T47D (cell line): Measurements from ENCODE around the gene PRRT4.
A peak's percentile ranks its signal among the peaks of the same experiment; 100 is the strongest.

Experiments used
- DNase-seq, 2 experiments: peaks; one replicate each; pipeline versions ENCODE4 v3.0.0 to v3.0.0-alpha.2; 2011 to 2012; ENCODE audit warnings: low read depth in 1 of 2, low spot score in 1 of 2
- JUND ChIP-seq: IDR thresholded peaks from 2 replicates; pipeline ENCODE4 v1.6.1; 2012; ENCODE audit warnings: low read depth
- in situ Hi-C: cut with HindIII; loops from 2 replicates; pipeline ENCODE4 v1.10.0; 2016; ENCODE audit warnings: low sequenced_read_pairs, low pct_unique_long_range_greater_than_20kb

Gene PRRT4

DNA sequence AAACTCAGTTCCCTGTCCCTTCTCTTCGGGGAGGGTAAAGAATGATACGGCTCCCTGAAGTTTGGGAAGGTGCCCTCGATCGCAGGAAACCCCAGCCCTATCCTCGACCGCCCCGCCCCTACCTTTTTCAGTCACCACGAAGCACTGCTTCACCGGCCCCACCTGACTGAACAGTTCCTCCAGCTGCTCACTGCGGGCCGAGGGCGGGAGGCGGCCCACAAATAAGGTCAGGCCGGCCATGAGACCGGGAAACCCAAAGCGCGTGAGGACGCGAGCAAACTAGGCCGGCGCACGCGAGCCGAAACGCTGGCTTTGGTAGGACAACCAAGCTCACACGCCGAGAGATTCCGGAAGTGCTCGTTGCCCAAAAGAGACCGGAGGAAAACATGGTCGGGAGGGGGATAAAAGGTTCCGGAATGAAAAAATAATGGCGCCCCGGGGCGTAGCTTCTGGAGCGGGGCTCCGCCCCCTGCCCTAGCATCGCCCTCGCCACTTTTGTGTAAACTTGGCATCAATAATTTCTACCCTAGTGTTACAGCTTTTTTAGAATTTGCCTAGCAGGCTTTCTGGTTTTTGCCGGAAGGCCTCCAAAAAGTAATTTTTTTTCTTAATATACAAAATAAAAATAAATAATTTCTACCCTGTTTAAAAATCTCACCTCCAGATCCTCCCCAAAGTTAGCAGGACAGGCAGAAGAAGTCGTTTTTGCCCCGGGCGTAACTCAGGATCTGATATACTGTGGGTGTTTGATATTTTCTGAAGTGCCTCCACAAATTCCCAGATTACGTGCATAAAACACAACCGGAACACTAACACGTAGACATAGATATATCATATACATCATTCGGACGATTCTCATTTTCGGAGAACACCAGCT, 17.7 kb downstream of the PRRT4 start, which contains the start of gene RBM28:
RBM28 (minus strand) TSS at position 355 of the 877 bp plus-strand sequence; CDS start at position 240, 115 bp downstream.
- in situ Hi-C loops, result no loop called here
- peak; percentile 71 to 93 for DNase-seq
- TF ChIP-seq JUND, result no peak

DNA sequence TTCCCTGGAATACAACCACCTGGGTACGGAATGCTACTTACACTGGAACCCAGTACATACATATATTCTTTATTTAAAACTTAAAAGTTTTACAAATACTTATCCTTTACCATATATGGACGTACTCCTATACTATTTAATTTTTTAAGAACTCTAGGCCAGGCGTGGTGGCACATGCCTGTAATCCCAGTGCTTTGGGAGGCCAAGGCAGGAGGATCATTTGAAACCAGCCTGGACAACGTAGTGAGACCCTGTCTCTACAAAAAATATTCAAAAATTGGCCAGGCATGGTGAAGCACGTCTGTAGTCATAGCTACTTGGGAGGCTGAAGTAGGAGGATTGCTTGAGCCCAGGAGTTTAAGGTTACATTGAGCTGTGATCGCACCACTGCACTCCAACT, 19.8 kb downstream of the PRRT4 start:
- in situ Hi-C loops, result no loop called here
- no peak for TF ChIP-seq JUND
- no peak for DNase-seq

DNA sequence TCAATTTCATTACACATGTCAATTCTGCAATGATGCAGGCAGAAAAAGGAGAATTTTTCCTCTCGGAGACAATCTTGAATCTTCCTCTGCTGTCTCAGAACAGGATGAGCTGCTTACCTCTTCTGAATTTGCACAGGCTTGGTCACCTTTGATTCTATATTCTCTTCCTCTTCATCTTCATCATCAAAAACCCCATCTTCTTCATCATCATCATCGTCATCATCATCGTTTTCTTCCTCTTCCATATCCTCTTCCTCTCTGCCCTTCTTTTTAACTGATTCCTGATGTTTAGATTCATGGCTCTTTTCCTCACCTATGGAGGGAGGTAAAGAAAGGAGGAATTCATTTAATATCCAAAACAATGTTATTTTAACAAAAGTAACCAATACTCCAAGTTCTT, 25.8 kb downstream of the PRRT4 start:
- in situ Hi-C loops, result no loop called here
- DNase-seq, result no peak
- TF ChIP-seq JUND, result no peak

DNA sequence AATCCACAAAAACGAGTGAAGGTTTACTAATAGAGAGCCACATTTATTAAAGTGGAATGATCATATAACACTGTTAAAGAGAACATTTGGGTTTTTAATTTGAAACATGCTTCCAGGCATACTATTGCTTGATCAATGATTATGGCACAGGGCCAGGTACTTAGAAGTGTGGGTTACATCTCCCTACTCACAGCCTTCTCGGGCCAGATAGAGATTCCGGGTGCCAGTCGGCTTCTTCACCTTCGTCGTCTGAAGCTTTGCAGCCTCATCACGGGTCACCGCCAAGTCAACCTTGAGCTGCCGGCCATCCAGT, 37.2 kb downstream of the PRRT4 start:
- no peak for DNase-seq
- in situ Hi-C loops, result no loop called here
- TF ChIP-seq JUND, result no peak

DNA sequence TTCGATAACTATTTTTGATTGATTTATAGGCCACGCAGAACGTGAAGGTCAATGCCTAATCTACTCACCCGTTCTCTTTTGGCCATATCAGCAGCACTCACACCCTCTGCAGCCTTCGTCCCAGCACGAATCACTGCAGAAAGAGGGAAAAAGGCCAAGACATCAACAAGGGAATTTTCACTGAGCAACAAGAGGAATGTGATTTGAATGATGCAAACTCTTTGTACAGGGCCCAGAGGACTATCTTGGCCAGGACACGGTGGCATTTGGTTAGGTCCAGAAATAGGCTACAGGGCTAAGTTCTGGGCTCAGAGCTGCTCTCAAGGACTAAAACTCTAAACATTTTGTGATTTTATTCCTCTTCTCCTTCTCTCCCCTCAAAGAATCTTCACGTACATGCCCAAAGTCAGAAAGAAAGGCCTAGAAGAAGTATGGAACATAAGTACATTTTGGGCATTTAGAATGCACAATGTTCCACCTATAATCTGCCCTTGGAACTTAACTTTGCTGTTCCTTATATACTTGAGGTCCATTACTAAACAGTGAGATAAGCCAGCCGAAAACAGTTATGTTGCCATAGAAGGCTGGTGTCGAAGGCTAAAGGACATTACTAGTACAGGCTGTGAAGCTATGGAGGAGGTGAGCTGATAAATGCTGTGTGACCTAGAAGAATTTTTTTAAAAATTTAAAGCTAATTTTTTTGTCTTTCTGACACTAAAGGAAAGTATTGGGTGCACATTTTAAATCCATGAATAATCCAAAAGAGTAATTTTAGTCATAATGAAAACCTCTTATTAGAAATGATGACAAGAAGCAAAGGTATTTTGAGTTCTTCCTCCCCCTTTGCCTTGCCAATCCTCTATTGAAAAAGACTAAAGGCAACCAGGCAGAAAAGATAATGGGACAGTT, 37.8 kb downstream of the PRRT4 start:
- no peak for TF ChIP-seq JUND
- no peak for DNase-seq
- in situ Hi-C loops, result no loop called here

DNA sequence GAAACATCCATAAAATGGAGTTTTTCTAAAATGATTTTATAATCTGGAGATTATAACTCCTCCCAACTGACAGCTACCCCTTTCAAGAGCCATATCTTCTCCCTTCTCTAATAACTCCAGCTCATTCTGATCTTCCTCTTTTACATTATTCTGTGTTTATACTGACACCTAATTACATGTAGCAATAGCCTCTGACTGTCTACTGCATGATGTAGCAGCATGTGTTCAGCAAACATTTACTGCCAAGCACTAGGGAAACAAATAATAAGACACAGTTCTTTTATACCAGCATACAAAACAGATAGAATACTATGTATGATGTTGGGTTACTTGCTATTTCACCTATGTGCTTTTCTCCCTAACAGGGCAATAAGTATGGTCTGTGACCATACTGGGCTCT, 38.5 kb downstream of the PRRT4 start:
- DNase-seq, result no peak
- TF ChIP-seq JUND, result no peak
- in situ Hi-C loops, result no loop called here

DNA sequence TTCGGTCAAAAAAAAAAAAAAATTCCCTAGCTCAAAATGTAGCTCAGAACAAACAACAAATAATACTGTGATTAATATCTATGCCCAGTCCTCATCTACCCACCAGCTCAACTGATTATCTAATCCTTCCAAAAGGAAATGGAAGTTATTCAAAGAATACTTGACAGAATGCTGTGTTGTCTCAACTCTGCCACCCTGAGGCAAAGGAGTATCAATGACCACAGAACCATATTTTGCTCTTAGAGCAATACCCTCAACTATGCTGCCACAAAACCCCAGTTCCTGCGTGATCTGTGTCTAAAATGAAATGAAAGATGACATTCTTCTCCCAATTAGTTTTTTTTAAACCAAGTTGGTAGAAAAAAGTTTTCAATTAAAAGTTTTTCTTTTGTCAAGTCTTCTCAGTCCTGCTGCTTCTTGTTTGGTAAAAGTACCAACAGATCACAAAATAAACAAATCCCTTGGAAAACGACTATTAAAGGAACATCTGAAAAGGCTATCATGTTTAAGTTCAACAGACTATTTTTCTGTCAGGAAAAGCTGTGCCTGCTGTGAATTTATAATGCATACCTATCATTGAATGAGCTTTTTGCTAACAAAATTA, 39.3 kb downstream of the PRRT4 start:
- DNase-seq, result peak in 1 of 2 experiments; percentile 57
- in situ Hi-C loops, result no loop called here
- TF ChIP-seq JUND, result no peak

DNA sequence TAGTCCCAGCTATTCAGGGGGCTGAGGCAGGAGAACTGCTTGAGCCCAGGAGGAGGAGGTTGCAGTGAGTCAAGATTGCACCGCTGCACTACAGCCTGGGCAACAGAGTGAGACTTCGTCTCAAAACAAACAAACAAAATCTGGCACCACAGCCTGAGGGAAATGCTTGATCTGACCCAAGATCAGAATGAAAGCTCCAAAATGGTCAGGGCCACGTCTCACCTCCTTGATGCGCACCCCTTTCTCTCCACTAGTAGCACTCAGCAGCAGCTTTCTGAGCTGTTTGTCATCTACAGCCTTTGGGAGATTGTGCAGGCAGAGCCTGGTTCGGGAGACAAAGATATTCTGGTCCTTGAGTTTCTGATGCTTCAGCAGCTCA, 40.5 kb downstream of the PRRT4 start:
- TF ChIP-seq JUND, result no peak

DNA sequence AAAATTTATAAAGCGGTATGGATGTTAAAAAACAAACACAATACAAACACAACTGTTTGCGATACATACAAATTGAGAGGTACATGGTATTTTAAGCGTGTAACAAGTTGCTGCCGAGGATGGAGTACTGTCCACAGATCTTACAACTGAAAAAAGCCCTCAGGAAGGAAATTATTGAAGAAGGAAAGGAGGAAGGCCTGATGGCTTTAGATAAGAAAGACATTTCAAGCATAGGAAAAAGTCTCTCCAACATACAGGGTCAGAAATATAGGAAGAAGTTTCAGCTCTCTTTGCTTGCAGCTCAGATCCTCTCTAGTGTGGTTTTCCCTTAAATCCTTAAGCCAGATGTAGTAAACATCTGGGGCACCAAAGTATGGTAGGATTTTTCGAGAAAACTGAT, 42.8 kb downstream of the PRRT4 start:
- in situ Hi-C loops, result no loop called here
- DNase-seq, result no peak
- TF ChIP-seq JUND, result no peak

More for the DNA sequence above, 40.5 kb downstream of the PRRT4 start:
- in situ Hi-C loops, result no loop called here
- DNase-seq, result no peak

DNA sequence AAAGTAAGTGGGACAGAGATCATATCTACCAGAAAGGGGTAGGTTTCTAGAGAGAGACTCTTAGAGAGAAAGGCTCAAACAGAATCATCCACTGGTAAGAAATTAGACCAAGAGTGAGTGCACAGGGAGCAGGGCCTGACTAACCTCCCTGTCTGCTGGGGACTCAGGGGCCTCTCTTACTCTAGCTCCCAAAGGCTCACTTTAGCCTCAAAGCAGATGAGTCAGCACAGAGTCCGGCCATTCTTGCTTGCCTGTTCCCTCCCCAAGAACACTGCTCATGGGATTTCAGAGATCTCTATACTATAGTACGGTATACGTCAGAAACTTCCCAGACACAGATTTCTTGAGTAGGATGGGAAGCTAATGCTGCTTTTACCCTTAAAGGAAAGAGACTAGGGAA, 50.5 kb downstream of the PRRT4 start:
- DNase-seq, result no peak
- in situ Hi-C loops, result no loop called here
- TF ChIP-seq JUND, result no peak

DNA sequence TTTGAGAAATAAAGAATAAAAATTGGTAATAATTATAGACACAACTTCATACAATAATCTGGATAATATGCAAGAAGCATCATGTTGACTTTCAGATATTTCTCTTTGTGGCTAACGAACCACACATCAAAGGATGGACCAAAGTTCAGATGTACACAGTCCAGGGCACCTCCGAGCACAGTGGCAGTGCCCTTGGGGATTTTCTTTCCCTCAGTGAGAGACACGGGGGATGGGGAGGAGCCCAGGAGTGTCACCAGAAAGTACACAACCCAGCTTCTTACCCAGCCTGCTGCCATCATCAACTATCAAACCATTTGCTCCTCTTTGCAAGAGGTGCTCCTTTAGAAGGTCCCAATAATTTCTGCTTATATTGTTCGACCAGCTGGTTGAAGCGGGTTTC, 51.0 kb downstream of the PRRT4 start:
- no peak for DNase-seq
- in situ Hi-C loops, result no loop called here
- no peak for TF ChIP-seq JUND

DNA sequence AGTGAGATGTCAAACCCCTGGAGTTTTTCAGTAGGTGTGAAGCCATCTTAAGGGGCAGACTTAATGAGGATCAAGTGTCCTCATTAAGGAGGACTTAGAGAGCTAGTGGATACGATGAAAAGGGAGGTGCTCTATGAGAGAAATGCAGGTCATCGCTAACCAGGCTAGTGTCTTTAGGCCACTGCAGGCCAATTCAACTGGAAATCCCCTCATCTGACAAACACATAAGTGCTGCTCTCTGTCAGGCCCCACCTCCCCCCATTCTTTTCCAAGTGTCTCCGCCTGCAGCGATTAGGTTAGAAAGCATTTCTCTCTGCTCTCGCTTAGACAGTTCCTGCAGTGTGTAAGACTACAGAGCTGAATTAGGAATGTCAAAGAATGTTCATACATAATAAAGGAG, 51.5 kb downstream of the PRRT4 start:
- in situ Hi-C loops, result no loop called here
- no peak for DNase-seq
- TF ChIP-seq JUND, result no peak

DNA sequence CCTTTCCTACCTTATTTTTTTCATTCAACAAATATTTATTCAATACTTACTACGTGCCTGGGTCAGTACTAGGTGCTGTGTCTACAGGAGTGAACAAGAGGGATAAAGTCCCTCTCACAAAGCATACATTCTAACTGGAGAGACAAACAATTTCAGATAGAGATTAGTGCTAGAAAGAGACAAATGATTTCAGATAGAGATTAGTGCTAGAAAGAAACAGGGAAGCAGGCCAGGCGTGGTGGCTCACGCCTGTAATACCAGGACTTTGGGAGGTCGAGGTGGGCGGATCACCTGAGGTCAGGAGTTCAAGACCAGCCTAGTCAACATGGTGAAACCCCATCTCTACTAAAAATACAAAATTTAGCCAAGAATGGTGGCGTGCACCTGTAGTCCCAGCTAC, 52.4 kb downstream of the PRRT4 start:
- TF ChIP-seq JUND, result no peak
- DNase-seq, result no peak
- in situ Hi-C loops, result no loop called here
